HG02973 (cell line): ENCODE measurements around the gene SH3TC1.

Experiments
- ATAC-seq: cut with Tn5 transposase; IDR thresholded peaks from one replicate; pipeline ENCODE4 v1.9.1; 2021; ENCODE audit warnings: moderate library complexity; ENCODE audit not compliant: unreplicated experiment

The SH3TC1 gene

DNA sequence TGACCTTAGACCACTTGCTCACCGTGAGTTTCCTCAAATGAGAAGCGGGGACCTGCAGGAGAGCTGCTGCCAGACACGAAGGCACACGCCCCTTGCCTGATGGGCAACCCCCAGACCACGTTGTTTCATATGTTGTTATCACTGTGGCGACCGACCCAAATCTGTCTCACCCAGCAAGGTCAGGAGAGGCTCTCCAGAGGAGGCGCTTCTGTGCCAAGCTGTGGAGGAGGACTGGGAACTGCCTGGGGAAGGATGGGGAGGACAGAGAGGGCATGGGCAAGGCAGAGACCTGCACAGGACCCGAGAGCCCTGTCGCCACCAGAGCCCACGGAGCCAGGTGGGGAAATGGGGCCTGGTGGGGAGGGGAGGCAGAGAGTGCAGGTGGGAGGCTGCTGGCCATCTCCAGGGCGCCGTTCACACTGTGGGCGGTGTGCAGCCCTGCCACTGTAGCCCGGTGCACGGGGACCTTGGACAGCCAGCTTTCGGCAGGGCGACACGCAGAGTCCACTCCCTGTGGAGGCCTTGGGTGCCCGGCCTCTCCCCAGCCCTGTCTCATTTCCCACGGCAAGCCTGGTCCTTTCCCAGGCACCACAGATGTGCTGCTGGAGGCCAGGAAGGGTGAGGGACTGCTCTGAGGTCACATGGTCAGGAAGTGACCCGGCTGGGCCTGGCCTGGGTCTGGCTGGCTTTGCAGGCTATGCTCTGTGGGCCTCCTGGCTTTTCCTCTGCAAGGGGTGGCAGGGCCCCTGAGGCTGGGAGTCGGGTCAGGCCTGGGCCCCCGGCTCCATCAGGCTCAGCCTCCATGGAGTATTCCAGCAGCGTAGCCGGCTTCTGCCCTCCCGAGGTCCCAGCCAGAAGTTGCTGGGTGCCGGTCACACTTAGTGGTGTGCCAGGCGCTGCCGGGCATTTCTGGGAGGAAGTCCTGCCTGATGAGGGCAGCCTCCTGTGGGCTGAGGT lies 73.7 kb downstream of the SH3TC1 start:
- no peak for ATAC-seq

DNA sequence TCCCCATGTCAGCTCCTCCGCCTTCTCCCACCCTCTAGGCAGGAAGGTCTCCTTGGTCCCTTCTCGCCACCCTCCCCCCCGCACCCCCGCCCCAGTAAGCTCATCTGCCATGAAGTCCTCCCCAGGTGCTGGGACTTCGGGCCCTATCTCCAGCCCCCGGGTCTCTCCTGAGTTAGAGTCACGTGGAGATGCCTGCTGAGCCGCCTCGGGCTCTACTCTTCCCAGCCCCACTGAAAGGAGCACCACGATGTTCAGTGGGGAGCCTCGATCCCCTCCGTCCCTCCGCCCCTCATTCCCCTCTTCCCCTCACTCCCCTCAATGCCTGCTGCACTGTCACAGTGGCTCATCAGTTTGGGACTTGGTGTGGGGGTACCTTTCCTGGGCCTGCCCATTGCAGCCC lies 74.4 kb downstream of the SH3TC1 start:
- ATAC-seq, result no peak

DNA sequence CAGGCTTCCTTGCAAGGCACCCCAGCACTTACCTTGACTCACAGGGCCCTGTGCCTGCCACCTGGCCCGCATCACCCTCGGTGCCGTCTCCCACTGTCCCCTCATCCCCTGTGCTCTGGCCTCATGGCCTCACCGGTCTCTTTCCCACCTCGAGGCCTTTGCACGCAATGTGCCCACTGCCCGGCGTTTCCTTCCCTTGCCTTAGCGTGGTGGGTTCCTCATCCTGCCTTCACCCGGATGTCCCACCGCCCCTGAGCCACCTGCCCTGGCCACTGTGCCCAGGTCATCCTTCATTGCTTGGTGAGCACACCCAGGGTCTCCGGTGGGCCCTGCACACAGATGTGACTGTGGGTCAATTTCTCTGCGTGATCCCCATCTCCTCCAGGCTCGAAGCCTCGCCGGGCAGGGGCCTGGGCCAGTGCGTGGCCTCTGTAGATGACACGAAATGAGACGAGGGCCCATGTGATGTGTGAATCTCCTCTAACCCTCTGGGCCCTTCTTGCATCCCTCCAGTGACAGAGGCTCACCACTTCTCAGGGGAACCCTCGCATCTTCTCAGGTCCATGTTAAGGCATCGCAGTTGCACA lies 75.1 kb downstream of the SH3TC1 start:
- ATAC-seq, result no peak

DNA sequence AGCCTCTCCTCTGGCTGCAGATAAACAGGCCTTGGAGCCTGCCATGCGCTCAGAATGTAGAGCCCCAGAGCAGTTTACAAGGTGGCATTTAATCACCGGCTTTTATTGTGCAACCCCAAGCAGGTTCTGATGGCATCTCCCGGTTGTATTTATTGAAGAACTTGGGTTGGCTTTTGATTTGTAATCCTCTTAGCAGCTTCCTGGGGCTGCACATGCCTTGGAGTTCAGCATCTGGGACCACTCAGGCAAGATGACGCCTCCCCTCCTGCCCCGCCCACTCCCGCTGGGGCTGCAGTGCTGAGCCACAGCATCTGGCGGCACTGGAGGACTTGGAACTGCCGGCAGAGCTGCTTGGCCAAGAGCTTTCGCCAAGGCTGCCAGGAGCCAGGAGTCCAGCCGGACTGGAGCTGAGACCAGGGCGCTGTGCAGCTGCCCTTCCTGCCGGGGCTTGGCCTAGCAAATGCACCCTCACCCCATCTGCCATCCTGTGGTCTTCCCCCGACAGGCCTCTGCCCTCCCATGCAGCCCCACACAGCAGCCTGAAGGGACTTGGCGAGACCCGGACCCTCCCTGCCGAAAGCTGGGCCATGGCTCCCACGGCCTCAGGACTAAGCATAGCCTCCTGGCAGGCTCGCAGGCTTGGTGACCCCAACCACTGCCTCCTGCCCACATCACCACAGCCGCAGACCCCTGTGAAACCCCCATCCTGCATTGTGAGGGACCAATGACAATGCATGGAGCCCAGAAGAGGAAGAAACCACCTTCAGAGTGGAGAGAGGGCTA lies 75.9 kb downstream of the SH3TC1 start:
- ATAC-seq, result no peak

GRCh38 chr4:8275548-8275910 lies 76.4 kb downstream of the SH3TC1 start:
- no peak for ATAC-seq

DNA sequence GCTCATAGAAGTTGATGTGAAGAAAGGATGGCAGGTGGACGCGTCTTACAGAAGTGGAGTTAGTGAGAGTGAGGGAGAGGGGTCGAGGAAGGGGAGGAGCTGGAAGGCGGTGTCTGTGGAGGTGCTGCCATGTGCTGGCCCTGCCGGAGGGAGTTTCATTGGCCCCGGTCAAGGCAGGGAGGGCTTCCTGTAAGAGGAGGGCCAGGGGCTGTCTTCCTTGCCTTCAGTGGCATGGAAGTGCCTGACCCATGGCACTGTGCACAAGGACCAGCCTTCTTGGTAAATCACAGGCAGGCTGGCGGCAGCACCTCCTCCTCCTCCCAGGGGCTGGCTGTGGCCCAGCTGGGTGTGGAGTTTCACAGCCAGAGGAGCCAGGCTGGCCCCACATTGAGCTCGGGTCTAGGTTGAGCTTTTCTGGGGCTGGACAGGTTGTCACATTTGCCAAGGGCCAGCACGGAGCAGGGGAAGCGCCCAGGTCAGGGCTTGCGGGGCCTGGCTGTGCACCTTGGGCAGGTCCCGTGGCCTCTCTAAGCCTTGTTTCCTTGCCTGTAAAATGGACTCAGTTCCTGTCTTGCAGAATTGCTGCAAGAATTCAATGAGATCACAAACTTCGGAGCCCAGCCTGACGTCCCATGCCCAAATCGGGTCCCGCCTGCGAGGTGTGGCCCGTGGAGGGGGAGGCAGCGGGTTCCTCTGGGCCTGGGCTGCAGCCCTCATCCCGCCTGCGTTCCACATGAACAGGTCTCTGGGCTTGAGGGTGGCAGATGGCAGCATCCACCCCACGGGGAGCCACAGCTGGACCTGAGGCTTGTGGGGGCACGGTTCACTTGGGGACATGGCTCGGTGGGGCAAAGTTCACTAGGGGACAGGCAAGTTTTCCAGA lies 77.5 kb downstream of the SH3TC1 start:
- no peak for ATAC-seq

DNA sequence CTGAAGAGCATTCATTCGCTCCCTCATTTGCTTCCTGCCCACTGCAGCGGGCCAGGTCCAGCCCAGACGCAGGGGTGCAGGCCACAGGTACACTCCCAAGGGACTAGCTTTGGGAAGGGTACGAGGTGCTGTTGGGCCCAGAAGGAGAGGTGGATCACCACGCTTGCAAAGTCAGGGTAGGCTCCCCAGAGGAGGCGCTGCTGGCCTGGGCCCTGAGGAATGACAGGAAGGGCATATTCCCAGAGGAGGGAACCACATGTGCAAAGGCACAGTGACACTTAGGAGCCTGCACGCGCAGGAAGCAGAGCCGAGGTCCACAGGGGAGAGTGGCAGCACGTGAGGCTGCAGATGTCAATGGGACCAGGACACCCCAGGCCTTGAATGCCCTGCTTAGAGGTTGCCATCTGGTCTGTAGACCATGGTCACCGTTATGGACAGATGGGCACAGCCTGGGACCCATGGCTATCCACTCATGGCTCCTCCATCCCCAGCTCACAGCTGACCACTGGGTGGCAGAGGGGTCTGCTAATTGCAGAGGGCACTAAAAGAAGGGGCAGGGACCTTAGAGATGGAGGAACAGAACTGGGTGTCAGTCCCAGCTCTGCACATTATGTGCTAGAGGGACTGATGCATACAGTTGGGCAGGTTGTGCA lies 78.4 kb downstream of the SH3TC1 start:
- ATAC-seq, result no peak

DNA sequence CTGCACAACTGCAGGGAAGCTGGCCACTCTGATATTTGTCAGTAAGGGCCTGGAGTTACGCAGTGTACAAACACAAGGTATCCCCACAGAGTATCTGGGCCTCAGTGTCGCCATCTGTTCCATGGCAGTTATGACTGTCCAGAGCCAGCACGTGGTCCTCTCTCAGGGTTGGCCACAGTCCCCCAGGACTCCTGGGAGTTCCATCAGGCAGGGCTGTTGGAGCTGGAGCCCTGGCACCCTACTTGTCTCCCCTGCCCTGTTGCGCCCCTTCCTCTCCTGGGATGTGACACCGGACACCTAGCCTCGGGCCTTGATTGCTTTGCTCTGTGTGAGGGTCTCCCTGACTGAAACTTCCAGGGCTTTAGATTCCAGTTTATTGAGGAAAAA lies 78.9 kb downstream of the SH3TC1 start:
- ATAC-seq, result no peak

- no peak for ATAC-seq
Measured at GRCh38 chr4:8278421-8279287, 79.6 kb downstream of the SH3TC1 start.

- ATAC-seq, result no peak
Measured at GRCh38 chr4:8279321-8280157, 80.4 kb downstream of the SH3TC1 start.

- no peak for ATAC-seq
Measured at GRCh38 chr4:8280158-8280875, 81.2 kb downstream of the SH3TC1 start.

GRCh38 chr4:8280876-8281440 lies 81.9 kb downstream of the SH3TC1 start:
- ATAC-seq, result no peak

DNA sequence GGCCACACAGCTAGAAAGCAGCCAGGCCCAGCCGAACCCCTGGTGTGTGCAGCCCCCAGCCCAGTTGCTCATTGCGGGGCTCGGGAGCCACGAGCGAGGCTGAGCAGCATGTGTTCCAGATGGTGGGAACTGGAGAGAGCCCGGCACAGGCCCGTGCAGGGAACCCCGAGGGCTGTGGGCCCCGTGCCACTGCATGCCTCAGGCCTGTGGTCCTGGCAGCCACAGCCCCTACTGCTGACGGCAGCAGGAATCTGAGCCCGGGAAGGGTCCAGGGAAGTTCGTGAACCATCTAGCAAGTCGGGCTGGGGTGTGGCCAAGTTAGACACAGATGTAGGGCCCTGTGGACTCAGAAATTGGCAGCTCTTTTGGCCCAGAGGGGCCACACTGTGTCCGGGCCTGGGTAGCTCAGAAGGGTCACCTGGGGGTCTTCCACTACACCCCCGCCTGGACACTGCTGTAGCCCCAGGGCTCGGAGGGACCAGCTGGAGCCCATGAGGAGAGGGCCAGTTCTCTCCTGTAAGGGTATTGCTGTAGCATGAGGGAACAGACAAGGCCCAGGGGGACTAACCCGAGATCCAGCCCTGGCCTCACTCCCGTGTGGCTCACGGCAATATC lies 82.5 kb downstream of the SH3TC1 start:
- ATAC-seq, result no peak

GRCh38 chr4:8282134-8282641 lies 83.1 kb downstream of the SH3TC1 start:
- ATAC-seq, result no peak

DNA sequence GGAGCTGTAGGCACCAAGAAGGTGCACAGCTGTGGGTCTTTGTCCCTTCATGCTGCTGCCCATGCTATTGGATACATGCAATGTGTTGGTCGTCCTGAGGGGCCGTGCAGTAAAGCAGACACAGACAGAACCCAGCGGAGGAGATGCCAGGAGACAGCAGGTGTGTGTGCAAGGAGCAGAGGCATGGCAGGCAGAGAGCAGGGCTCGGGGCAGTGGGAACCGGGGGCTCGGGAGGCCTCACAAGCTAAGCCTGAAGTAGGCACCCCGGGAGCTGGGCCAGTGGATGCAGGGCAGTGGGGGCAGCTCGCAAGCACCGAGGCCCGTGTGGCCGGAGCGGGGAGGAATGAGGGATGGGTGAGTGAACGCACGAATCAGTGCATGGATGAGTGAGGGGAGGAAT lies 83.7 kb downstream of the SH3TC1 start:
- no peak for ATAC-seq

DNA sequence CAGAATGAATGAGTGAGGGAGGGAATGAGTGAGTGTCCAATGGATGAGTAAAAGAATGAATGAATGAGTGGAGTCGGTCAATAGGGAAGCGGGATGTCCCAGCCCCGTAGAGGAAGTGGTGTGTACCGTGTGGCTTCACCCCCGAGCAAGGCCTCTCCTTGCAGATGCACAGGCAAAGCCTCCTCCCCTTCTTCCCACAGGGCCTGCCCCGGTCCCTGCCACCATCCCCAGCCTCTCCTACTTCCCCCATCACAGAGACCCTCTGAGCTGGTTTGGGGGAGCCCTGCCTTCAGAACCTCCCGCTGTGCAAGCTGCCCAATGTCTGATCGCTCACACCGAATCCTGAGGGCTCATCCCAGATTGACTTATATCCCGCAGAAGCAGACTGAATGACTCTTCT lies 84.1 kb downstream of the SH3TC1 start:
- ATAC-seq, result no peak

DNA sequence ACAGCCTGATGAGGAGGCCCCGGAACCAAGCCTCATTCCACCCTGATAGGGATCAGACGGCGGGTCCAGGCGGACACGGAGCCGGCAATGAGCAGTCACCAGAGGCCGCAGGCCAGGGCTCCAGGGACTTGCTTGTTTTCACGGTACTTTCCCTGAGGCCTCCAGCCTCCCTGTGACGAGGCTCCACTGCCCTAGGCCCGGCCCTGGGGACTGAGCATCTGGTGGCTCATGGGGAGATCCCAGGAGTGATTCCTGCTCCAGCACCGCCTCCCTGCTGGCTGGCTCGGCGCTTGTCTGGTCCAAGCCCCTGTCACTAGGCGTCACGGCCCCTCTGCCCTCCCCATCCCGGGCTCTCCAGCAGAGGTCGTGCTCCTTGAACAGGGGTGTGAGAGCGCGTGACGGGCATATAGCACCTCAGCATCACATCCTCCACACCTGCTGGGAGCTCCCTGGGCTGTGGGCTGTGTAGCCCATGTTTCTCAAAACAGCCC lies 84.6 kb downstream of the SH3TC1 start:
- no peak for ATAC-seq
